RCC 7860 (cell line): Measurements from ENCODE around the gene OLIG1.

Experiments
- DNase-seq: peaks from one replicate; pipeline ENCODE4 v3.0.0-alpha.2; 2015; ENCODE audit warnings: low spot score
- FAIRE-seq: peaks from 2 replicates; lab custom pipeline; 2012; peaks lifted over from hg19 to GRCh38; lab: Jason Lieb, UNC

The OLIG1 gene

GRCh38 chr21:33089395-33090119, 19.6 kb downstream of the OLIG1 start:
- DNase-seq (no peak), FAIRE-seq (no peak)

DNA sequence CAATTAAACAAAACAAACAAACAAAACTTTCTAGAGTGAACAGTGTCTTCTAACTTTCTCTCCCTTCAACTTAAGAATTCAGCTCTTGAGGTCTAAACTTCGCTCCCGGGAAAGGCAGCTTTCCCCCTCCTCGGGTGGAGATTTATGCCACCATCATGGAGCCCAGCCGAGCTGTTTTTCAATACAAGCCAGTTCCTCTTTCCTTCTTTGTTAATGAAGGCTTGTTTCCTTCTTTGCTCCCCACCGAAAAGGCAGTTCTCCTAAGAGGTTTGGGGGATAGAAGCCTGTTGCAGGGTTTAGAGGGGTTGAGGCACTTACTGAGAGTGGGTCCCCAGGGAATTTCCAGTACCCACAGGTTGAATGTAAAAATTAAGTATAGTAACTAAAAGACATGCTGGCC, 26.5 kb downstream of the OLIG1 start:
- FAIRE-seq = no peak

DNA sequence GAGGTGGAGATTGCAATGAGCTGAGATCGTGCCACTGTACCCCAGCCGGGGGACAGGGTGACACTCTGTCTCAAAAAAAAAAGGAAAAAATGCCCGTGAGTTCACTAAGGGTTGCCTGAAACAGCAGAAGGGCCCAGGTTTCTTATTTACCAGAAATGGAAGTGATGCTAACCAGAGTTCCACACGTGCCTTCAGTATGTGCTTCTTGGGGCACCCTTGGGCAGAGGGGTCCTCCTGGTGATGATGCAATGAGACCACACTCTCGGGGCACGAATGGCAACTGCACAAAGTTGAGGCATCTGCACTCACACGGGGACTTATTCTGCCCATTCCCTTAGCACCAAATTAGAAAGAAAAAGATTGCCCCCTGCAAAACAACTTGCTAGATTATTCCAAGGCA, 29.2 kb downstream of the OLIG1 start:
- FAIRE-seq (no peak), DNase-seq (no peak)

More for the DNA sequence above, 26.5 kb downstream of the OLIG1 start:
- no peak for DNase-seq

DNA sequence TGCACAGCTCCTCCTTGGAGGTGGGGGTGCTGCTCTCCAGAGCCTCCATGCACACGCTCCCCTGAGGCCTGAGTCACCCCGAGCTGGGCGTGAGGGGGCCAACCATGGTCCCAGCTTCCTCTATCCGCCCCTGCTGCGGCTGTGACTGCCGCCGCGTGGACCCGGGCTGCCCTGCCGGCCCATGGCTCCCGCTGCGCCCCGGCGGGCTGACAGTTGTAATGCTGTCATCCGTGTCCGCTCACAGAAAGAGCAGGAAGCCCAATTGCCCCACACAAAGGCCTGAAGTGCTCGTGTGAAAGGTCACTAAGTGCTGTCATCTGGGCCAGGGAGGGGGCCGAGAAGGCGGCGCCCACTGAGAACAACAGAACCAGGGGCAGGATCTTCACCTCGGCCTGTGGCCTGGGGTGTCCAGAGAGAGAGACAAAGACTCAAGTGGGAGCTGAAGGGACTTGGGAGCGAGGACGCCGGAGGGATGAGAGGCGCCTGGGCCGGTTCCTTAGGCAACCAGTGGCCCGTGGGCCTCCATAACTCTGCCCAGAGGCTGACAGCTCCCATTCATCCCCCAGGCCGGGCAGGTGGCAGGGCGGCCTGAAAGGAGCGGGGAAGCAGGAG, 31.5 kb downstream of the OLIG1 start:
- FAIRE-seq (no peak), DNase-seq (no peak)

DNA sequence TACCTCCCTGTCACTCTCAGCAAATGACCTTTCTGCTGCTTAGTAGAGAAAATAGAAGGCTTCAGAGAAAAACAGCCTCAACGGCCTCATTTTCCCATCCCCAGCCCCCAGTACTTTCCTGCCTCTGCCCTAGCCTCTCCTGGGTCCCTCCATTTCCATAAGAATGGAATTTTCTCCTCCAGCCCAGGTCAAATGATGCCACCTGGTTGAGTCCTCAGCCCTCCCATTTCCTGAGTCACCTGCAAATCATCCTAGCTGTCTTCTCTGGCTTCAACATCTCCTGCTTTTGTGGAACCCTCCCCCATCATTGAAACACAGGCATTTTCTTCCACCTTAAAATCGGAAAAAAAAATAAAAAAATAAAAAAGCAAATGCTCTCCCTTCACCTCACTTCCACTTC, 35.1 kb downstream of the OLIG1 start:
- no peak for FAIRE-seq
- no peak for DNase-seq

- FAIRE-seq (no peak), DNase-seq (no peak)
Measured at GRCh38 chr21:33108228-33108627, 38.3 kb downstream of the OLIG1 start.

- DNase-seq = no peak
- no peak for FAIRE-seq
Measured at GRCh38 chr21:33109574-33110339, 39.8 kb downstream of the OLIG1 start.

DNA sequence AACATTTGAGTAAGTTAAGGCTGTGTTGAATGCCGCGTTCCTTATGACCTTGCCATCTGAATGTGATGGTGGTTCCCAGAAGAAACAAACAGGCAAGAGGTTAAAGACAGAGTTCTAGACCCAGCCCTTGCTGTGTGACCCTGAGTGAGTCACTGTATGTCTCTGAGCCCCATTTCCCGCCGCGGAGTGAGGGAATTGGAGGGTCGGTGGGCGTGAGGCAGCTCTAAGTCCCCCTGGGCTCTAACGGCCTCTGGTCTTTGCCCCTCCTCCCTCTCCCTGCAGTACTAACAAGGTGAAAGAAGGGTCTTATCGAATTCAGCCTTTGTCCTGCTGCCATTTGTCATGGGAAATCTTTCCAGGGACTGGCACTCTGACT, 40.4 kb downstream of the OLIG1 start:
- FAIRE-seq (no peak), DNase-seq (no peak)

GRCh38 chr21:33111577-33111976, 41.6 kb downstream of the OLIG1 start:
- DNase-seq (no peak), FAIRE-seq (no peak)

DNA sequence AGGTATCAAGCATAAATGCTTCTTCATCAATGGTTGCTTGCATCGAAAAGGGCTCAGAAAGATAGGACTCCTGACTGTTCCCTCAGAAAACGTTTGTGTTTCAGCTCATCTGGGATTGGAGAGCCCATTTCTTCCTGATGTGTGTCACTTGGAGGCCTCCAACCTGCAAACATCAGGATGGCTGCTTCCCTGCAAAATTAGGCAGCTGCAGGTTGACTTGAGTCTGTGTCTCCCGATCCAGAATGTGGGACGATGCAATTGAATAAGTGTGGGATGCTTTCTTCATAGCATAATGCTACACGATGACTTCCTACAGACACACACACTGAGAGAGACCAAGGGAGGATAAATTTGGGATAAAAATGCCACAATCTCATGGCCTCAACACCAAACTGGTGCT, 42.2 kb downstream of the OLIG1 start:
- DNase-seq = no peak
- FAIRE-seq = no peak

GRCh38 chr21:33112681-33113080, 42.7 kb downstream of the OLIG1 start:
- FAIRE-seq (no peak), DNase-seq (no peak)

GRCh38 chr21:33113131-33113530, 43.2 kb downstream of the OLIG1 start:
- FAIRE-seq (no peak), DNase-seq (no peak)

- FAIRE-seq (no peak), DNase-seq (no peak)
Measured at GRCh38 chr21:33114276-33114675, 44.3 kb downstream of the OLIG1 start.

DNA sequence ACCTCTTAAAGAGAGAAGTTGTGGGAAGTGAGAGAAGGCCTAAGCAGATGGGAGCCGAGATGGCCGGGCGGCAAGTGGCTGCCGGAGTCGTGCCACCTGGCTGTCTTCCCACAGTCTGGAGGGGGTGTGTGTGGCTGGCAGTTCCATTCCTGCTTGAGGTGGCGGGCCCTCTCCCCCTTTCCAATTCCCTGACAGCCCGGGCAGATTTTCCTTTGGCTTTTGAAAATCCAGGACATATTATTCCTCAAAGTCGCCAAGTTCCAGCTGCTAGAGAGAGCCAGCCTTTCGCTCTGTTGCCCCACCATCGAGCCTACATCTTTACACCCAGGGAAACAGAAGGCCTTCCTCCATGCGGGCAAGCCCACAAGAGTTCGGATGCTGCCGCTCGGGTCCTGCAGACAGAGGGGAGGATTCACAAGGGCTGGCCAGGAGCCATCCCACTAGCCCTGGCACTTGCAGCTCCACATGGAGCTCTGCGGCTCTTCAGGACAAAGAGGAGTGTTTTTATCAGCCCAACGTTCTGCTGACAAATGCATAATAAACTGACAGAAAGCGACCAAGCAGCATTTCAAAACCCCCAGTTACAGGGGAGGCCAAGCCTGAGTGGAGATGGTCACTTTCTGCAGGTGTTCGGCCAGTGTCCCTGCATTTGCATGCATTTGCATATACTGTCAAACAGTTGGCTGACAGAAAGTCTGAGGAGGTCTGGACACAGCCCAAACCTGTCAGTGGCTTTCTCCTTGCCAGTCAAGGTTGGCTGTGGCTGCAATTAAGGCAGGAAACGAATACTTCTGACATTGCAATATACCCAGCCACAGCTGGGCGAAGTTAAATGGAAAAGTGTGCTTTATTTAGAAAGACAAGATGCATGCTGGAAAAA, 45.9 kb downstream of the OLIG1 start:
- FAIRE-seq = no peak
- DNase-seq = no peak

- FAIRE-seq (no peak), DNase-seq (no peak)
Measured at GRCh38 chr21:33116676-33117075, 46.7 kb downstream of the OLIG1 start.

DNA sequence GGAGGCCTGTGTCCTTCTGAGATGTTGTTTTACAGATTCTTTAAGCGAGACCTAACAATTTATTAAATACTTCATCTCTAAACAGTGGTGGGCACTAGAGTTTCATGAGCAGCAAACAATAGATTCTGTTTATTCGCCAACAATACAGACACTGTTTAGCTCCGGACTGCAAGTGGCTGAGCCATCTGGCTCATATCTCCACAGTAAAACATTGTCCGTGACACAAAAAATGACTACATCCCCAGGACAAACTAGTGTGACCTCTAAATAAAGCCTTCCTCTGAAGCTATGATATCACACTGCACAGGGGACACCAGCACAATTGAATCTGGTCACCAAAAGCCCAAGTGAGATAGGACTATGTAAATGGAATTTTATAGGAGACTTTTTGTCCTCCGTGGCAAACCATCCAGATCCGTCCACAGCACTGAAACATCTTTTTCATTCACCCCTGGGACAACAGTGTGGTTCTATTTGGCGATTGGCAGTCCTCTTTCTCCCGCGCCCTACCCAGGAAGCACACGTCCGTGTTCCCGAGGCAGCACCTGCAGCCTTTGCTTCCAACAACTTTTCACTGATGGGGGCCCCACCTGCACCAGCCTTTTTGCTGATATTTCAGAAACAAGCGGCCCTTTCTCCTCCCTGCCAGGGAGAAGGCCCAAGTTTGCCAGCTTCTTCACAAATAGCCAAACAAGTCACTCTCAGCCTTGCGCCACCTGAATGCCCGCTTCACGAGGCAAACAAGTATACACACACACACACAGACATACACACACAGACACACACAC, 47.4 kb downstream of the OLIG1 start:
- DNase-seq (no peak), FAIRE-seq (no peak)
